ENCODE data around the gene RBFOX1.

The RBFOX1 gene

GRCh38 chr16:7366993-7367880, 34.6 kb downstream of the RBFOX1 start:
- no peak for TF ChIP-seq CTCF (IDR thresholded peaks at IDR 0.05; ENCODE audit: control insufficient read depth, extremely low read depth, insufficient read depth)
- H3K4me3 ChIP-seq (ENCODE audit: low read depth, low read length): no peak overlapping the region
- no peak for DNase-seq (ENCODE audit: low read depth)

- no peak for DNase-seq (ENCODE audit: low read depth)
- no peak overlapping the region for H3K4me3 ChIP-seq (ENCODE audit: low read depth, low read length)
- no peak for TF ChIP-seq CTCF (IDR thresholded peaks at IDR 0.05; ENCODE audit: control insufficient read depth, extremely low read depth, insufficient read depth)
Measured at GRCh38 chr16:7369204-7369603, 36.6 kb downstream of the RBFOX1 start.

GRCh38 chr16:7372095-7372494, 39.5 kb downstream of the RBFOX1 start:
- no peak for TF ChIP-seq CTCF (IDR thresholded peaks at IDR 0.05; ENCODE audit: control insufficient read depth, extremely low read depth, insufficient read depth)
- H3K4me3 ChIP-seq (ENCODE audit: low read depth, low read length): no peak overlapping the region
- no peak for DNase-seq (ENCODE audit: low read depth)

- no peak for DNase-seq (ENCODE audit: low read depth)
- no peak overlapping the region for H3K4me3 ChIP-seq (ENCODE audit: low read depth, low read length)
- no peak for TF ChIP-seq CTCF (IDR thresholded peaks at IDR 0.05; ENCODE audit: control insufficient read depth, extremely low read depth, insufficient read depth)
Measured at GRCh38 chr16:7373776-7374175, 41.1 kb downstream of the RBFOX1 start.

- H3K4me3 ChIP-seq (ENCODE audit: low read depth, low read length): no peak overlapping the region
- DNase-seq (ENCODE audit: low read depth): no peak
- no peak for TF ChIP-seq CTCF (IDR thresholded peaks at IDR 0.05; ENCODE audit: control insufficient read depth, extremely low read depth, insufficient read depth)
Measured at GRCh38 chr16:7374614-7375174, 42.0 kb downstream of the RBFOX1 start.

- H3K4me3 ChIP-seq (ENCODE audit: low read depth, low read length): no peak overlapping the region
- no peak for DNase-seq (ENCODE audit: low read depth)
- no peak for TF ChIP-seq CTCF (IDR thresholded peaks at IDR 0.05; ENCODE audit: control insufficient read depth, extremely low read depth, insufficient read depth)
Measured at GRCh38 chr16:7376227-7376626, 43.6 kb downstream of the RBFOX1 start.

Data from LNCaP clone FGC (cell line).